Upper lobe of left lung (tissue), 6 donors: ENCODE data around the gene DDX10. TPM values are rescaled to one million over a fixed set of nuclear protein-coding genes. Genes with fewer than 3 reads are reported as not detected.

ENCODE experiments used
- ATAC-seq, 2 donors: fragments of 200-7000 bp; cut with Tn5 transposase; one replicate each; pipeline ENCODE4 v1.9.1; 2022; ENCODE audit warnings: mild to moderate bottlenecking in 2 of 2, moderate library complexity in 2 of 2; ENCODE audit not compliant: low FRiP score in 2 of 2
- DNase-seq, 2 donors: peaks; one replicate each; pipeline ENCODE4 v3.0.0-alpha.2; 2019 to 2020
- H3K27ac ChIP-seq, 4 donors: fragments of 200-600 bp; sonication (generic); one replicate each; pipeline ENCODE4 v1.5.1; 2016 to 2019
- H3K27me3 ChIP-seq, 4 donors: fragments of 200-600 bp; sonication (generic); one replicate each; pipeline ENCODE4 v1.5.1; 2017 to 2019
- H3K36me3 ChIP-seq, 4 donors: fragments of 200-600 bp; sonication (generic); one replicate each; pipeline ENCODE4 v1.5.1; 2016 to 2019
- H3K4me1 ChIP-seq, 4 donors: fragments of 200-600 bp; sonication (generic); one replicate each; pipeline ENCODE4 v1.5.1; 2018 to 2019
- H3K4me3 ChIP-seq, 4 donors: fragments of 200-600 bp; sonication (generic); one replicate each; pipeline ENCODE4 v1.5.1; 2017 to 2019; ENCODE audit warnings: mild to moderate bottlenecking in 2 of 4, moderate library complexity in 1 of 4
- H3K9me3 ChIP-seq, 4 donors: fragments of 200-600 bp; sonication (generic); one replicate each; pipeline ENCODE4 v1.5.1; 2018 to 2019
- EP300 ChIP-seq, 4 donors: sonication (generic); formaldehyde crosslinking; IDR thresholded peaks; one replicate each; pipeline ENCODE4 v1.5.1; 2017; ENCODE audit warnings: antibody characterized with exemption in 4 of 4, control low read depth in 2 of 4
- POLR2A ChIP-seq, 4 donors: fragments of 450-650 bp; IDR thresholded peaks; one replicate each; pipeline ENCODE4 v1.5.1; 2016 to 2017; ENCODE audit warnings: antibody characterized with exemption in 4 of 4, mild to moderate bottlenecking in 2 of 4
- POLR2AphosphoS5 ChIP-seq, 2 donors: sonication (generic); formaldehyde crosslinking; IDR thresholded peaks; one replicate each; pipeline ENCODE4 v1.5.1; 2017; ENCODE audit warnings: antibody characterized with exemption in 2 of 2
- WGBS, 2 donors: methylation state at CpG; one replicate each; pipeline ENCODE4 v1.1.5; 2017 to 2018; 5-methylcytosine and 5-hydroxymethylcytosine counted together
- total RNA-seq, 6 donors: library from RNA; depleted of rRNA in 4 of 6; stranded (reverse); fragments of >200 nt in 4 of 6; gene quantifications; one replicate each; pipeline versions ENCODE4 v1.1.0 to v1.2.1, GENCODE V29; 2016 to 2021
- TF ChIP-seq, protein P1 (sequence below), 6 experiments: fragments of 450-650 bp in 4 of 6; fragments of 200-600 bp in 2 of 6; sonication (generic) in 2 of 6; IDR thresholded peaks; one replicate each; pipeline ENCODE4 v1.5.1; 2016 to 2019; ENCODE audit warnings: antibody characterized with exemption in 6 of 6
- donor health status: DM: no; HTN: no; CAD: no; lungs with moderate emphysema.
- donor health status: DM: no; HTN: yes; CAD: no; lungs with severe emphysema.

DDX10 gene
- total RNA-seq, 6 donors from 2014 or later = 9.0 to 25.2 (median 17.4) TPM

DNA sequence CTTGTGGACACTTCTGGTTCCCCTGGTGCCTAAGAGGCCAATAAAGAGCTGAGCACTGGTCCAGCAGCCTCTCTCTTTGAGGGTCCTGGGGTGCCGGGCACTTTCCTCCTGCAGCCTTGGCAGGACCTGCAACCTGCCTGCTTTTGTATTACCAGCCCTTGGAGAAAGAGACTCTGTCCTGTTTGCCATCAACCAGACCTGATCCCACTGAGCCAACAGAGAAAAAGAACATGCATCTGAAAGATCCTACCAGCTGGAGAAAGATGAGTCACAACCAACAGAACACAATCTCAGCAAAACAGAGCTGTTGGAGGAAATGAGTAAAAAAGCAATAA, 321.0 kb downstream of the DDX10 start:
- ATAC-seq (no peak), DNase-seq (no peak)
- H3K4me1 ChIP-seq = no peaks in the 10 kb centered on the region
- H3K36me3 ChIP-seq = no peaks in the 10 kb centered on the region
- no peaks in the 10 kb centered on the region for H3K27me3 ChIP-seq
- H3K9me3 ChIP-seq = no peaks in the 10 kb centered on the region
- no peak overlapping the region for H3K4me3 ChIP-seq
- H3K27ac ChIP-seq = no peak overlapping the region
- TF ChIP-seq POLR2A (IDR thresholded peaks at IDR 0.05) (no peak), EP300 (IDR thresholded peaks at IDR 0.05) (no peak), POLR2AphosphoS5 (IDR thresholded peaks at IDR 0.05) (no peak)
- TF ChIP-seq, protein P1, sequence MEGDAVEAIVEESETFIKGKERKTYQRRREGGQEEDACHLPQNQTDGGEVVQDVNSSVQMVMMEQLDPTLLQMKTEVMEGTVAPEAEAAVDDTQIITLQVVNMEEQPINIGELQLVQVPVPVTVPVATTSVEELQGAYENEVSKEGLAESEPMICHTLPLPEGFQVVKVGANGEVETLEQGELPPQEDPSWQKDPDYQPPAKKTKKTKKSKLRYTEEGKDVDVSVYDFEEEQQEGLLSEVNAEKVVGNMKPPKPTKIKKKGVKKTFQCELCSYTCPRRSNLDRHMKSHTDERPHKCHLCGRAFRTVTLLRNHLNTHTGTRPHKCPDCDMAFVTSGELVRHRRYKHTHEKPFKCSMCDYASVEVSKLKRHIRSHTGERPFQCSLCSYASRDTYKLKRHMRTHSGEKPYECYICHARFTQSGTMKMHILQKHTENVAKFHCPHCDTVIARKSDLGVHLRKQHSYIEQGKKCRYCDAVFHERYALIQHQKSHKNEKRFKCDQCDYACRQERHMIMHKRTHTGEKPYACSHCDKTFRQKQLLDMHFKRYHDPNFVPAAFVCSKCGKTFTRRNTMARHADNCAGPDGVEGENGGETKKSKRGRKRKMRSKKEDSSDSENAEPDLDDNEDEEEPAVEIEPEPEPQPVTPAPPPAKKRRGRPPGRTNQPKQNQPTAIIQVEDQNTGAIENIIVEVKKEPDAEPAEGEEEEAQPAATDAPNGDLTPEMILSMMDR (IDR thresholded peaks at IDR 0.05) = no peak
- 83 to 100% methylated on average over 1 of the region's 1 CpG for WGBS, 2 donors

Other genes with a start within 250 kb of the DDX10 start
- 1 to 10 TPM in 3 of 6 donors, under 1 TPM in 2, not detected in 1; 0.17 to 2.3 (median 1.1) TPM for gene C11orf65, start 197.5 kb upstream of the DDX10 start, total RNA-seq
- 10 to 100 TPM in 4 of 6 donors, 1 to 10 TPM in 2; 4.9 to 24.5 (median 15.8) TPM for gene POGLUT3, start 166.7 kb upstream of the DDX10 start, total RNA-seq
- 10 to 100 TPM; 12.8 to 47.0 (median 28.3) TPM for gene EXPH5, start 71.3 kb upstream of the DDX10 start, total RNA-seq